CD4-positive, alpha-beta T cell treated with Interleukin-2 at 100 ng/mL for 4 hours (primary cell): ENCODE results near the gene CENPP.
"Not testable (repeated sequence)": the region's sequence is repeated elsewhere in the genome, so short reads cannot be mapped to it uniquely, and the experiment has no call there.

Experiments used
- DNase-seq: peaks from one replicate; pipeline ENCODE4 v3.0.0-alpha.2; 2020; ENCODE audit warnings: low spot score

CENPP gene

DNA sequence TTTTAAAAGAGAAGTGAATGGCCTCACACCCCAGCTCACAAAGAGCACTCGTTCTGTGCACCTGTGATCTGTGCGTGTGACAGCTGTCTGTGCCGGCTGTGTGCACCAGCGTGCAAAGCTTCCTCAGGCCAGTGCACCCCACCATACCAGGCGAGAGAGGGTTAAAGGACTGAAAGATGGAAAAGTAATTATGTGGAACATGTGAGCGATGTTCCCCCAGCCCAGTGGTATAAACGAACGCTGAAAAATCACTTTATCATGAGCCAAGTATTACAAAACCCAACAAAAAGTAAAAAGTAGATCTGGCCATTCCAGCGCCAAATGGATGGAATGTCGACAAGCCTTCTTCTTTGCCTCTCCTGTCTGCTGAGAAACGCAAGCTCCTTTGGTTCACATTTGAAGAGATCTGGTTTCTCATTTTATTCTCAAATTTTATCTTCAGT is 290.5 kb downstream of the CENPP start:
- DNase-seq: no peak

DNA sequence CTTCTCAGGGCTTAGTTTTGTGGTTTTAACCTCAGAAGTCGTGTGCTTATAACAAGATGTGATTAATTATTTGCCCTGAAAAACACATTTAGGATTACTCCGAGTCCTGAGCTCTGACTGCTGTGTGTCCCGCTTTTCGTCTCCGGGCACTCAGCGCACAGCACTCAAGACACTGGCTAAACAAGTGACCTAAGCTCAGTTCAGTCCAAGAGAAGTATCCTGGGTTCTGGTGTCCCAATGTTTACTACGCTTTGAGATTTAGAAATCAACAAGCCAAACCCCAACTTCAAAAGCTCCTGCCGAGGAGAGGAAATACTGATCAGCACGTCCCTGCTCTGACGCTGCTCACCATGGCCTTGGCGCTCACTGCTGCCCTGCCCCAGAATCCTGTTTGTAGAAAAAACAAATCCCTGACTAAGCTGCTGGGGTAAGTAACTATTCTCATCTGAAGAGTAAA is 290.9 kb downstream of the CENPP start:
- DNase-seq: no peak

DNA sequence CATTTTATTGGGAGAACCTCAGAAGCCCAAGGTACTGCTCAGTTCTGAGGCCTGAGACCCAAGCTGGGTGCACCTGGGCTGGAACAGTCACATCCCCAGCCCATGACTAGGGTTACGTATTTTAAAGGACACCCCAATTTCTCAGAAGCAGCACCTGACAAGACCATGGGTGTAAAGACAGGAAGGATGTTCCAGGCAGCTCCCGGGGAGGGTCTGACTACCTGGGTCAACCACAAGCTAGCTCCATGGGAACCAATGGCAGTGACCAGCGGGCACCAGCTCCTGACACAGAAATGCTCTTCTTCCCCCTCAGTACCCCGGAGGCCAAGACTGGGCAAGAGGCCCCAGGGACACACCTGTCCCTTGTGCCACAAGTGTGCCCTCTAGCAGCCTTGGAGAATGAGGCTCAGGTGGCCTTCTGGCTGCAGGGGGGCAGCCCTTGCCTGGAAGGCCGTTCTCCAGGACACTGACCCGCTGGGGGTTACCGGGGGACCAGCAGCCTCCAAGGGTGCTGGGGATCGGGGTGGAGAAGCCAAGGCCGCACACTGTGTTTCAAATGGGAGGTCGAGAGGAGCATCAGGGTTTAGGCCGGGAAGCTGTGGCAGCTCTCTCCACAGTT is 291.6 kb downstream of the CENPP start:
- DNase-seq: no peak

GRCh38 chr9:92617951-92618510 is 292.3 kb downstream of the CENPP start:
- DNase-seq: no peak

DNA sequence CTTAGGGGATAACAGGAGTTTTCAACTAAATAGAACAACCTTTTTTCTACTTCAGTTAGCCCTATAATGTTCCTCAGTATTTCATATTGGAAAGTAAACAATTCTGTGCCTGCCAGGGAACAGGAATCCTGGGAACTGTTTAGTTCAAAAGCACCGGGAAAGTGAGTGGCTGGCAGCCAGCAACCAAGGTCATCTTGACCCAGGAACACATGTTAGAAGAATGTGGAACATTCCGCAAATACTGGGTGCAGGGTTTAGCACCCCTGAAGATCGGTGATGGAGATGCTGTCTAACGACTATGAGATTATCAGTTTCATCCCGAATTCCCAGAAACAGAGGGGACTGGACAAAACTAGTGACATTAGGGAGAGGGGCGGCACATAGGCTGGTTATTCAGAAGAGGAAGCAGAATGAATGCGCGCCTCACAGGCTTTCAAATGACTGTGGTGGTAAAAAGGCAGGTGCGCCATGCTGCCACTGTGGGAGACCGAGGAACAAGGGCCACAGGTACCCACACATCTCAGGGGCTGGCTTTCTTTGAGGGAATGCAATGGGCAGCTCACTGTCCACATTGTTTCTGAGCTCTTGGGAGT is 293.0 kb downstream of the CENPP start:
- no peak for DNase-seq

- DNase-seq: no peak
These were observed 294.0 kb downstream of the CENPP start for GRCh38 chr9:92619601-92620300.

DNA sequence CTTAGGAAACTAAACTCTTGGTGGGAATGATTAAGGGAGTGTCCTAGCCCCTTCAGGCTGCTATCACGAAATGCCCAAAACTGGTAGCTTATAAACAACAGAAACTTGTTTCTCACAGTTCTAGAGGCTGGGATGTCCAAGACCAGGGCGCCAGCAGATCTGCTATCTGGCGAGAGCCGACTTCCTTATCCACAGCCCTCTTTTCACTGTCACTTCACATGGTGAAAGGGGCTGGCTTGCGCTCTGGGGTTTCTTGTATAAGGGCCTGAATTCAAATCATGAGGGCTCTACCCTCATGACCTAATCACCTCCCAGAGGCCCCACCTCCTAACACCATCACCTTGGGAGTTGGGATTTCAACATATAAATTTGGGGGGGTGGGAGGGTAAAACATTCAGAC is 295.1 kb downstream of the CENPP start:
- DNase-seq: no peak

- not testable (repeated sequence) for DNase-seq
These were observed 298.2 kb downstream of the CENPP start for GRCh38 chr9:92623936-92624335.

- DNase-seq: no peak
These were observed 300.7 kb downstream of the CENPP start for GRCh38 chr9:92626484-92626883.

- no peak for DNase-seq
These were observed 301.9 kb downstream of the CENPP start for GRCh38 chr9:92627651-92628050.

DNA sequence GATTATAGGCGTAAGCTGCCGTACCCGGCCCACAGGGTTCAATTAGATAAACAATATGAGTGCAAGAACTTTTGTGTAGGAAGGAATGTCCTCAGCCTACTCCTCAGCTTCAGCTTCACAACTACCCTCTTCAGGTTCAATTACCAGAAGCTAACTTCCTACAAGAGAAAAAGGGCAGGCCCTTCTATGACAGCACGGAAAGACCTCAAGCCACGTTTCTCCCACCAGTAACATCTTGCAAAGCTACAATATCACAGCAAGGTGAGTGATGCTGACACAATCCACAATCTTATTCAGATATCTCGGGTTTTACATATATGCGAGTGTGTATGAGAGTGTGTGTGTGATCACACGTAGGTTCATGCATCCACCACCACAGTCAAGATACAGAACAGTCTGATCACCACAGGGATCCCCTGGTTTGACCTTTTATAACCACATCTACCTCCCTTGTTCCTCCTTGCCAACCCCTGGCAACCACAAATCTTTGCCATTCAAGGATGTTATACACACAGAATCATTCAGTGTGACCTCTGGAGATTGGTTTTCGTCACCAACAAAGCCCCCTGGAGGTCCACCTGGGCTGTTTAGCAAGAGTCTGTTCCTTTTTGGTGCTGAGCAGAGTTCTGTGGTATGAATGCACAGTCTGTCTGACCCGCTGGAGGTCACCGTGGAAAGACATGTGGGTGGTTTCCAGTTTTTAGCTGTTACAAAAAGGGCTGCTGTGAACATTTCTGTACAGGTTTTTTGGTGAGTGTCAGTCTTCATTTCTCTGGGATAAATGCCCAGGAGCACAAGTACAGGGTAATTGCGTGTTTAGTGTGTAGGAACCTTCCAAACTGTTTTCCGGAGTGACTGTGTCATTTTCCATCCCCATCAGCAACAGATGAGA is 305.9 kb downstream of the CENPP start:
- no peak for DNase-seq

GRCh38 chr9:92632641-92633040 is 306.9 kb downstream of the CENPP start:
- DNase-seq: no peak

DNA sequence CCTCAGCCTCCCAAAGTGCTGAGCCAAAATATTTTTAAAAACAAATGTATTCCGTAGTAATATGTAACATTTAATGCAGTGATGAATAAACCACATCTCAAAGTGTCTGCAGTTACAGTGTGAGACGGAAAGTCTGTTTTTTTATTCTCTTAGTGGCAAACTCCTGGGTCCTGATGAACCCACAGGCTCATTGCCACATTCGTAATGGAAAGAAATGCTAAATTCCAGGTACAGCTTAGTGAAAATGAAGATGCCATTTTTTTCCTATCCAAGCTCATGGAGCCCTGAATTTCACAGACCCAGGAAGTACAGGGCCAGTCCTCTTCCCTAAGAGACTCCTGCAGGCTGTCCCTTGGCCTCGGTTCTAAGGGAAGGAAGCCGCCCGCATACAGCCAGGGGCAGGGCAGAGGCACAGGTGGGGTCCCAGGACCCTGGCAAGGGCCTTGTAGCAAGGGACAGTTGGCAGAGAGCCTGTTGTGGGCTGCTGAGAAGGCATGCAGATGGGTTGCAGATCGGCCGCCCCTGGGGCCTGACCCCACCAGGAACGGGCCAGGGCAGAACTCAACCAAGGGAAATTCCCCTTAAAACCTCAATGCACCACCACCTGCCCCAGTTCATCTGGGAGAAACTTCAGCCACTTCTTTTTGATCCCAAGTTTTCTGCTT is 308.0 kb downstream of the CENPP start:
- no peak for DNase-seq

DNA sequence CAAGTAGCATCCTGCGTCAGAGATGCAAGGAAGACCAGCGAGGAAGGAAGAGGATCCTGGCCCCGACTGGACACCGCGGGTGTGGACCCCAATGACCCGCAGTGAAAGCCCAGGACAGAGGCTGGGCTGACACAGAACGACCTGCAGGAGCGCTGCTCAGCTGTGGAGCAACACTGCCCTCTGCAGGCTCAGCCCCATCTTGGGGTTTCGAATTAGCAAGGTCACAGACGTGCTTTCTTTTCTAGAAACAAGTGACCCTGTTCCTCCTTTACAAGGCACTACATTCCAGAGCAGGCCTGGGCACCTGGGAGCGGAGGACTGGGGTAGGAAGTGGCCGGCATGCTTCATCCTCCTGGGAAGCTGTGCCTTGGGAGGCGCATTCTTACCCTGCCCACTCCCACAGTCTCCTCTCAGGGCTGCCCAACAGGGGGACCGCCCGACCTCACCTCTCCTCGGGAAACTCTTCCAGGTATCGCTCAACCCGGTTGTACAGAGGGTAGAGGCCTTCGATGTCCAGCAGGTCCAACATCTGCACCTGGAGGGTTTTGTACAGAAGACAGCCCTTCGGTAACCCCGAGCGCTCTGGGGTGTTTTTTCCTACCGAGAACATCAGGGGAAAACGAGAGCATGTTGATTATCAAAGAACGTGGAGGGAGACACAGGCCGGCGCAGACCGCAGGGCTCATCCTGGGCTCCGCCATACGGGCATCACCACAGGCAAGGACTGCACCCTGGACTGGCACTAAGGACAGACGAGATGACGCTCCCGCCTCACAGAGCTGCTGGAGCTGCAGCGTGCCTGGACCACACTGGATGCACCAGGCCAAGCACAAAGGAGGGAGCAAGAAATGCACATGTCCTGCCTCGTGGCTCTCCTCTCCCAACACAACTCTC is 309.2 kb downstream of the CENPP start:
- peak; percentile 48 for DNase-seq

DNA sequence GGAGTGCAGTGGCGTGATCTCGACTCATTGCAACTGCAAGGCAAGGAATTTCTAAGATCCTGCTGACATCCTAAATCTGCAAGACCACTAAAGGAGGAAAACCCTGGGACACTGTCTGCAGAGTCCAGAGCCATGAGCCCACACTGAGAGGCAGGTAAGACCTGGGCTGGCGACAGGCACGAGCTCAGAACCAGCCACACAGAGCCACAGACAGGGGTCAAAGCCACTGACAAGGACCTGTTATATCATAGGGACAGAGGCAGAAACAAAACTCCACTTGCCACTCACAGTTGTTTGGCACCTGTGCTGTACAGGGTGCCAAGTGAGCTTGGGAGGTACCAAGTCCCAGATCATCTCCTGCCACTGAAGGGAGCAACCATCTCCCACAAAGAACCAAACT is 310.0 kb downstream of the CENPP start:
- DNase-seq: no peak

DNA sequence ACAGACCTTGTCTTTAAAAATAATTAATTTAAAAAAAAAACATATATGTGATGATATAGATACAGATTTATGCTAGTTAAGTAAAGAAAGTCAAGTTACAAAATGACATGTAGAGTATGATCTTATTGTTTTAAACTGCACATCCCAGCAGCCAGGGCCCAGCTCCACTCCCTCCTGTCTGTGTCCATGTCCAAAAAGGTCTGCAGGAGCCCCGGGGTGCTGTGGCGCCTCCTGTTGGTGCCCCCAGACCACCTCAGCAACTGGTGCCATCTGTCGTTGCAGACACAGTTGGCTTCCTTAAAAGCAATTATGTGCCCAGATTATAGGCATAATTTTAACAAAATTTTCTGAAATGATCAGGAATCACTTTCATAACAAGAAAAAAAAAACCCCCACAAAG is 310.9 kb downstream of the CENPP start:
- DNase-seq: no peak

DNA sequence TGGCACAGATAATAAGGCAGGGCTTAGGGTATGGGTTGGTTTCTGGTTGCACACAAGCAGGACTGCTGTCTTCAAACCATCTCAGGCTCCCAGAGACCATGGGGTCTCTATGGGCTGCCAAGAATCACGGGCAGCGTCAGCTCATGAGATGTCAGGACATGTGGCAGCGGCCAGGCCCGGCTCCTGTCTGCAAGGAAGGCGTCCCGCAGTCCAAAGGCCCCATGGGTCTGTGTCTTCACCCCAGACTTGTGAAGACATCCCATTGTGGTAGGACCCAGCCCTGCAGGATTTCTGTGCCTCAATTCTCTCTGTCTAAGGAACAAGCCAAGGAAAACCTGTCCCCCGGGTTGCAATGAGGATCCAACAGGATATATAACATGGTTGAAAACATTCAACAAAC is 311.6 kb downstream of the CENPP start:
- DNase-seq: no peak

DNA sequence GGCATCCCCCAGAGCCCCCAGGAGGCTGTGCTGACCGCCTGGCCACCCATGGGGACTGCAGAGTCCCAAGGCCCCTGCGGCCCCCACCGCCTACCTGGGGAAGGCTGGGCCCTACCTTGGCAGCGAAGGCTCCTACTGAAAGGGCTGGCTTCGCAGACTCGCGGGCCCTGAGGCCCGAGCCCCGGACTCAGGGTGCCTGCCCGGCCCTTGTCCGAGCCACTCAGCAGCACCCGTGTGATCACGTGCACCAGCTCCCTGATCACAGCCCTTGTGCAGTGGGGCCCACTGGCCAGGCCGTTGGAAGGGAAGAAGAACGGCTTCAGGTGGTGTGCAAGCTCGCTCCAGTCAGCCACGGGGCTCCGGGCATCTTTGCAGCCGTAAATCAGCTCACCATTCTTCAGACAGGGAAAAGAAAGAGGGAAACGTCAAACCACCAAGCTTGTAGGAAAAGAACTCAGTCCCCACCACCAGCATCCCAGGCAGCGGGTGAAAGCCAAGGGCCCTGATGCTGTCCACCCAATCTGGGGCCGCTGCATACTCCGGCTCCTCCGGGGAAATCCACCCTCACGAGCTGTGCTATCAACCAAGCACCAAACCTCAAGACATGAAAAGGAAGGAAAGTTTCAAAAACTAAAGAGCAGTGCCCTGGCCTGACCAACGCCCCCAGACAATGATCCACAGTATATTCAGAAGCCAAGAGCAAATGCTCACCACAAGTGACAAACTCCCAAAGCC is 312.3 kb downstream of the CENPP start:
- DNase-seq: no peak

DNA sequence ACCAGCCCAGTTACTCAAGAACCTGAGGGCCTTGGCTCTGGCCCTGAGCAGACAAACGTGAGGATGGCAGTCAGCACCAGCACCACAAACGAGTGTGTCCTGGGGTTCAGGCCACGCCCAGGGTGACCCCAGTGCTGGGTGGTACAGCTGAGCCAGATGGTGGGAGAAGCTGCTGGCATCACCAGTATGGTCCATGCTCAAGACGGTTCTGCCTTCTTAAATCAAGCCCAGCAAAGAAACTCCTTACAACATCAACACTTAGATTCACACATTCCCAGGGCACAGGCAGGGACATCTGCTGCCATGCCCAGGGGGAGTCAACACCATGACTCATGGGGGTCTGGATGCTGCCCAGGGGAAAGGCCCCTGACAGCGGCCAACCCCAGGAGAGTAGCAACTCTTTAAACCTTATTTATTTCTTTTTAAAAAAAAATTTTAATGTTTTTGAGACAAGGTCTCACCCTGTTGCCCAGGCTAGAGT is 312.9 kb downstream of the CENPP start:
- no peak for DNase-seq

- no peak for DNase-seq
These were observed 313.4 kb downstream of the CENPP start for GRCh38 chr9:92639124-92639523.
